Endometrium (tissue), 2 donors: ENCODE results near the gene SDS.
A peak's percentile ranks its signal among the peaks of the same experiment; 100 is the strongest.

Source experiments
- FAIRE-seq: peaks from 2 replicates; lab custom pipeline; 2012; peaks lifted over from hg19 to GRCh38; lab: Jason Lieb, UNC
- donor health status: control.
- donor health status: control.

The SDS gene

GRCh38 chr12:113403435-113404415, at the start of gene SDS:
TSS of gene SDS (minus strand) at chr12:113403887. CDS start at chr12:113399708, 4,179 bp downstream.
- FAIRE-seq, result no peak

- FAIRE-seq, result no peak
These were observed 49.6 kb upstream of the SDS start for GRCh38 chr12:113453330-113453729.

GRCh38 chr12:113452458-113452857, 48.8 kb upstream of the SDS start:
- FAIRE-seq, result no peak

GRCh38 chr12:113449839-113450238, 46.2 kb upstream of the SDS start:
- peak; percentile 94 for FAIRE-seq

GRCh38 chr12:113449299-113449698, 45.6 kb upstream of the SDS start:
- FAIRE-seq, result no peak

- no peak for FAIRE-seq
These were observed 45.2 kb upstream of the SDS start for GRCh38 chr12:113448873-113449272.

- FAIRE-seq, result no peak
These were observed 42.0 kb upstream of the SDS start for GRCh38 chr12:113445544-113446171.

GRCh38 chr12:113443030-113443539, 39.4 kb upstream of the SDS start:
- FAIRE-seq, result no peak

- no peak for FAIRE-seq
These were observed 37.5 kb upstream of the SDS start for GRCh38 chr12:113440947-113441782.

GRCh38 chr12:113440336-113440735, 36.6 kb upstream of the SDS start:
- FAIRE-seq, result no peak

GRCh38 chr12:113439606-113440030, 35.9 kb upstream of the SDS start:
- no peak for FAIRE-seq

- FAIRE-seq, result no peak
These were observed 35.6 kb upstream of the SDS start for GRCh38 chr12:113439301-113439597.

- no peak for FAIRE-seq
These were observed 35.0 kb upstream of the SDS start for GRCh38 chr12:113438523-113439300.

GRCh38 chr12:113437729-113438100, 34.0 kb upstream of the SDS start:
- no peak for FAIRE-seq

GRCh38 chr12:113436993-113437728, 33.5 kb upstream of the SDS start:
- FAIRE-seq, result no peak

GRCh38 chr12:113436586-113436985, 32.9 kb upstream of the SDS start:
- no peak for FAIRE-seq

- no peak for FAIRE-seq
These were observed 31.7 kb upstream of the SDS start for GRCh38 chr12:113435367-113435766.

GRCh38 chr12:113432986-113433385, 29.3 kb upstream of the SDS start:
- FAIRE-seq, result no peak

- no peak for FAIRE-seq
These were observed 24.8 kb upstream of the SDS start for GRCh38 chr12:113428482-113428881.

- no peak for FAIRE-seq
These were observed 24.2 kb upstream of the SDS start for GRCh38 chr12:113427882-113428281.

GRCh38 chr12:113425960-113426453, 22.3 kb upstream of the SDS start:
- no peak for FAIRE-seq
